Left lung (tissue), 10 donors: Measurements from ENCODE around the gene FAM181B. TPM values are rescaled to one million over a fixed set of nuclear protein-coding genes. Genes with fewer than 3 reads are reported as not detected.
"Not testable (repeated sequence)": the region's sequence is repeated elsewhere in the genome, so short reads cannot be mapped to it uniquely, and the experiment has no call there.

Experiments
- ATAC-seq: fragments of 200-7000 bp; cut with Tn5 transposase; one replicate; pipeline ENCODE4 v1.9.1; 2020; ENCODE audit warnings: moderate library complexity
- DNase-seq, 4 donors: peaks; one replicate each; pipeline ENCODE4 v3.0.0-alpha.2; 2013 to 2020
- H3K27ac ChIP-seq, 2 donors: fragments of 200-600 bp; sonication (generic) in 1 of 2; one replicate each; pipeline versions ENCODE4 v1.5.0 to v1.8.0; 2020 to 2021
- H3K27me3 ChIP-seq, 2 donors: fragments of 200-600 bp; sonication (generic) in 1 of 2; one replicate each; pipeline versions ENCODE4 v1.5.0 to v1.8.0; 2020 to 2021
- H3K36me3 ChIP-seq, 2 donors: fragments of 200-600 bp; sonication (generic) in 1 of 2; one replicate each; pipeline versions ENCODE4 v1.5.0 to v1.8.0; 2020 to 2021
- H3K4me1 ChIP-seq, 2 donors: fragments of 200-600 bp; one replicate each; pipeline ENCODE4 v1.8.0; 2021
- H3K4me3 ChIP-seq, 2 donors: fragments of 200-600 bp; sonication (generic) in 1 of 2; one replicate each; pipeline versions ENCODE4 v1.5.0 to v1.8.0; 2020 to 2021; ENCODE audit warnings: mild to moderate bottlenecking in 1 of 2
- H3K9me3 ChIP-seq, 2 donors: fragments of 200-600 bp; sonication (generic) in 1 of 2; one replicate each; pipeline versions ENCODE4 v1.5.0 to v1.8.0; 2020 to 2021
- CTCF ChIP-seq, 2 donors: fragments of 200-600 bp; sonication (generic) in 1 of 2; IDR thresholded peaks; one replicate each; pipeline versions ENCODE4 v1.5.0 to v1.8.0; 2021; ENCODE audit warnings: antibody characterized with exemption in 2 of 2
- intact Hi-C, 2 donors: fragments of 100-400 bp; cut with DNase I; formaldehyde crosslinking; loops; one replicate each; pipeline versions ENCODE4 v1.11.2 to v1.14.2; 2022
- polyA plus RNA-seq, 6 donors: library from polyadenylated mRNA; unstranded; fragments of 120-200 nt; gene quantifications; one replicate each; pipeline ENCODE4 v1.2.1, GENCODE V29; 2013; ENCODE audit not compliant: insufficient read length in 6 of 6
- total RNA-seq, 2 donors: library from RNA; stranded (reverse); fragmentation: NEBNext Ultra II Directional; extraction: Animal tissue kit (Norgen Biotek cat#: 25700); gene quantifications; one replicate each; pipeline ENCODE4 v1.2.1, GENCODE V29; 2021
- donor health status: DM: no; HTN: yes; CAD: no.
- donor health status: DM: no; HTN: no; CAD: no.

FAM181B gene
- total and polyA plus RNA-seq, 8 donors, result 0.06 to 0.15 (median 0.09) TPM; not detected in 2

DNA sequence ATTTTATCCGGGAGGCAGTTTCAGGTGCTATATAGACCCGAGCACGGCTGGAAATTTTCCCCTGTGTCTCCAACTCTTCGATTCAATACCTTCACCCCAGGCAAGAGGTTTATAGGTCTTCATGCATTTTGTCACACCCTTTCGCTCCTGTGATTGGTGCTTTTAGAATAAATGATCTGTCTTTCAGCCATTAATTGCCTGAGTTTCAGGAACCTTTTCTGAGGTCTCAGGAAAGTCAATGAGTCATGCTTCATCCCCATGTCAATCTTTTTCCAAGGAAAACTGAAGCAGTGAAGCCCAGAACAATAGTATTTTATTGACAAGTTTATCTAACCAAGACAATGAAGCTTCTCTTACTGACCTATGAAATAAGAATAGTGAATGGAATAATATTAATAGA, 29.9 kb downstream of the FAM181B start:
- intact Hi-C loops, result no loop called here
- DNase-seq (no peak), ATAC-seq (no peak)
- H3K36me3 ChIP-seq, result no peaks in the 10 kb centered on the region
- no peak overlapping the region for H3K27ac ChIP-seq
- no peaks in the 10 kb centered on the region for H3K4me1 ChIP-seq
- no peak for TF ChIP-seq CTCF (IDR thresholded peaks at IDR 0.05)
- H3K27me3 ChIP-seq, result no peaks in the 10 kb centered on the region
- H3K4me3 ChIP-seq, result no peak overlapping the region
- no peaks in the 10 kb centered on the region for H3K9me3 ChIP-seq

- H3K27me3 ChIP-seq, result no peaks in the 10 kb centered on the region
- intact Hi-C loops, result no loop called here
- no peaks in the 10 kb centered on the region for H3K4me1 ChIP-seq
- no peak overlapping the region for H3K27ac ChIP-seq
- ATAC-seq (no peak), DNase-seq (no peak)
- no peaks in the 10 kb centered on the region for H3K9me3 ChIP-seq
- no peak for TF ChIP-seq CTCF (IDR thresholded peaks at IDR 0.05)
- no peak overlapping the region for H3K4me3 ChIP-seq
- H3K36me3 ChIP-seq, result no peaks in the 10 kb centered on the region
Observed at GRCh38 chr11:82703226-82703625, 30.4 kb downstream of the FAM181B start.

GRCh38 chr11:82701847-82702520, 31.7 kb downstream of the FAM181B start:
- Histone ChIP-seq H3K27me3 (no peaks in the 10 kb centered on the region), H3K27ac (no peak overlapping the region), H3K4me1 (no peaks in the 10 kb centered on the region), H3K36me3 (no peaks in the 10 kb centered on the region), H3K9me3 (no peaks in the 10 kb centered on the region), H3K4me3 (no peak overlapping the region)
- intact Hi-C loops, result no loop called here
- peak; percentile 33 to 34 for TF ChIP-seq CTCF (IDR thresholded peaks at IDR 0.05)
- peak in 2 of 4 donors; percentile 27 to 45 for DNase-seq
- peak; percentile 65 for ATAC-seq

DNA sequence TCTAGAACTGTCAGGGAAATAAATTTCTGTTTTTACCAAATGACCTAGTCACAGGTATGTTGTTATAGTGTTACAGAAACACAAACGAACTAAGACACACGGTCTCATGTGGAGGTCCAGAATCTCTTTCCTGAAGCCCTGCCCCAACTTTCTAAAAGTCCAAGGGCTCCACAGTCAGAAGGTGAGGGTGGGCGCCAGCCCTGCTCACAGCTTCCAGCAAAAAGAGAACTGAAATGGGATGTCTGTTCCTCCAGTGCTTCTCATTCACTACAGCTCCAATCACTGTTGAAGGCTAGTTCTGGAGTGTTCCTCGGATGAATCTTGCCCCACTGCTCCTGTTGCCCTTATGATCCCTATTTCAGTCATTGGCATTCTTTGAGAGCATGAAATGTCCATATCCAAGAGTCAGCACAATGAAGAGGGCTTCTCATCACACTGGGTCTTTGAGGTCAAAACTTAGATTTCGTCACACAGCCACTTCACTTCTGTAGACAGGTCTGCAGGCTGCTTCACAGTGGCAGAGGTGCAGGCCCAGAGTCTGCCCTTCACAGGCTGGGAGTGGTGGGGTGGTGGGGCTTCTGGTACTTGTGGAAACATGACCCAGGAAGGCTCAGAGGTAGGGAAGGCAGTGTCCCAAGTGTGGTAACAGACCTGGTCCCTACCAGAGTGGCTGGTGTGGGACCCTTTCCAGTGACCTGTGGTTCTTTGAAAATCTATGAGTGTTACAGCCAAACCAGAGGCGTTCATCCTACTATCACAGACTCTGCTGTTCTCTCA, 34.9 kb downstream of the FAM181B start:
- Histone ChIP-seq H3K4me1 (no peaks in the 10 kb centered on the region), H3K27me3 (no peaks in the 10 kb centered on the region), H3K4me3 (no peak overlapping the region), H3K27ac (no peak overlapping the region), H3K9me3 (no peaks in the 10 kb centered on the region), H3K36me3 (no peaks in the 10 kb centered on the region)
- DNase-seq, result no peak
- intact Hi-C loops, result loop anchor here in 1 of 2 donors (10.0 kb wide), 1 partner anchor 1054 kb away; no protein-coding TSS in a partner anchor
- no peak for TF ChIP-seq CTCF (IDR thresholded peaks at IDR 0.05)
- ATAC-seq, result no peak

GRCh38 chr11:82692981-82693380, 40.7 kb downstream of the FAM181B start:
- intact Hi-C loops, result loop anchor here in 1 of 2 donors (10.0 kb wide), 1 partner anchor 1048 kb away; no protein-coding TSS in a partner anchor
- Histone ChIP-seq H3K36me3 (no peaks in the 10 kb centered on the region), H3K4me1 (no peaks in the 10 kb centered on the region), H3K27me3 (no peaks in the 10 kb centered on the region), H3K27ac (no peak overlapping the region), H3K9me3 (no peaks in the 10 kb centered on the region), H3K4me3 (no peak overlapping the region)
- ATAC-seq, result no peak
- no peak for DNase-seq
- TF ChIP-seq CTCF (IDR thresholded peaks at IDR 0.05), result no peak

- H3K27me3 ChIP-seq, intact Hi-C loops, H3K9me3 ChIP-seq, DNase-seq, ATAC-seq, H3K4me3 ChIP-seq, H3K4me1 ChIP-seq, H3K27ac ChIP-seq, H3K36me3 ChIP-seq: not testable (repeated sequence)
Observed at GRCh38 chr11:82689347-82689746, 44.3 kb downstream of the FAM181B start.
